GM19043 (cell line): ENCODE results near the gene REM1.

Experiments
- ATAC-seq: cut with Tn5 transposase; IDR thresholded peaks from one replicate; pipeline ENCODE4 v1.9.1; 2021; ENCODE audit warnings: low read depth; ENCODE audit not compliant: unreplicated experiment

The REM1 gene

GRCh38 chr20:31522731-31523130, 47.6 kb downstream of the REM1 start:
- no peak for ATAC-seq

GRCh38 chr20:31523361-31524283, 48.5 kb downstream of the REM1 start:
- ATAC-seq: no peak

- ATAC-seq: no peak
Measured at GRCh38 chr20:31527266-31527665, 52.2 kb downstream of the REM1 start.
